Astrocyte (in vitro differentiated cells and primary cell): ENCODE measurements around the gene MXD3. TPM values are rescaled to one million over a fixed set of nuclear protein-coding genes. Genes with fewer than 3 reads are reported as not detected.
"Not testable (repeated sequence)": the region's sequence is repeated elsewhere in the genome, so short reads cannot be mapped to it uniquely, and the experiment has no call there.

Experiments
- DNase-seq: peaks from one replicate; pipeline ENCODE4 v3.0.0-alpha.2; 2010; ENCODE audit warnings: low read depth
- FAIRE-seq: peaks from 2 replicates; lab custom pipeline; 2011; peaks lifted over from hg19 to GRCh38; lab: Jason Lieb, UNC
- H2AFZ ChIP-seq: 2 replicates; pipeline ENCODE4 v1.6.0; 2012; ENCODE audit warnings: low read depth, low read length, inconsistent platforms
- H3K27ac ChIP-seq: 2 replicates; pipeline ENCODE4 v1.5.1; 2011; ENCODE audit warnings: low read depth, low read length, inconsistent platforms
- H3K27me3 ChIP-seq: 2 replicates; pipeline ENCODE4 v1.6.0; 2011; ENCODE audit warnings: low read length, inconsistent platforms; ENCODE audit not compliant: insufficient read depth
- H3K36me3 ChIP-seq: 2 replicates; pipeline ENCODE4 v1.5.1; 2011; ENCODE audit warnings: low read length, inconsistent platforms; ENCODE audit not compliant: insufficient read depth
- H3K4me1 ChIP-seq: 2 replicates; pipeline ENCODE4 v1.5.1; 2011; ENCODE audit warnings: low read length, inconsistent platforms; ENCODE audit not compliant: insufficient read depth
- H3K4me2 ChIP-seq: 2 replicates; pipeline ENCODE4 v1.6.0; 2012; ENCODE audit warnings: low read length, inconsistent platforms
- H3K4me3 ChIP-seq: 2 replicates; pipeline ENCODE4 v1.5.1; 2011; ENCODE audit warnings: low read depth, mild to moderate bottlenecking, low read length, inconsistent platforms; ENCODE audit not compliant: insufficient read depth
- H3K79me2 ChIP-seq: 2 replicates; pipeline ENCODE4 v1.6.0; 2012; ENCODE audit warnings: mild to moderate bottlenecking, low read length, inconsistent platforms; ENCODE audit not compliant: insufficient read depth
- H3K9ac ChIP-seq: 2 replicates; pipeline ENCODE4 v1.6.0; 2012; ENCODE audit warnings: mild to moderate bottlenecking, low read length, inconsistent platforms
- H3K9me3 ChIP-seq: 2 replicates; pipeline ENCODE4 v1.5.1; 2012; ENCODE audit warnings: low read depth, mild to moderate bottlenecking, low read length, inconsistent platforms; ENCODE audit not compliant: insufficient read depth
- H4K20me1 ChIP-seq: 2 replicates; pipeline ENCODE4 v1.6.0; 2012; ENCODE audit warnings: low read length, inconsistent platforms; ENCODE audit not compliant: insufficient read depth
- H3K27ac Mint-ChIP-seq: one replicate; pipeline ENCODE4 v1.8.0; 2021; ENCODE audit warnings: mild to moderate bottlenecking, mixed read lengths; ENCODE audit not compliant: unreplicated experiment
- H3K27me3 Mint-ChIP-seq: one replicate; pipeline ENCODE4 v1.8.0; 2021; ENCODE audit warnings: low read depth, mixed read lengths; ENCODE audit not compliant: unreplicated experiment
- H3K36me3 Mint-ChIP-seq: one replicate; pipeline ENCODE4 v1.8.0; 2021; ENCODE audit warnings: low read depth, mixed read lengths; ENCODE audit not compliant: unreplicated experiment
- H3K4me1 Mint-ChIP-seq: one replicate; pipeline ENCODE4 v1.8.0; 2021; ENCODE audit warnings: low read depth, mixed read lengths; ENCODE audit not compliant: unreplicated experiment
- H3K4me3 Mint-ChIP-seq: one replicate; pipeline ENCODE4 v1.8.0; 2021; ENCODE audit warnings: mild to moderate bottlenecking, moderate library complexity, mixed read lengths; ENCODE audit not compliant: unreplicated experiment
- H3K9me3 Mint-ChIP-seq: one replicate; pipeline ENCODE4 v1.8.0; 2021; ENCODE audit warnings: mild to moderate bottlenecking, mixed read lengths; ENCODE audit not compliant: unreplicated experiment
- CTCF ChIP-seq: IDR thresholded peaks from 2 replicates; pipeline ENCODE4 v1.5.1; 2011; ENCODE audit warnings: low read depth, mild to moderate bottlenecking, inconsistent platforms, low read length, moderate library complexity; ENCODE audit not compliant: insufficient read depth
- EZH2 ChIP-seq: IDR thresholded peaks from 2 replicates; pipeline ENCODE4 v1.6.1; 2012; ENCODE audit warnings: mild to moderate bottlenecking, low read length, inconsistent platforms; ENCODE audit not compliant: insufficient read depth
- total RNA-seq: library from RNA; stranded (reverse); gene quantifications from 2 replicates; pipeline ENCODE4 v1.2.1, GENCODE V29; 2021

Gene MXD3
- total RNA-seq, 1 donor from 2014 or later: 2.8 TPM

- Histone ChIP-seq H2AFZ (no peak overlapping the region), H3K27me3 (no peaks in the 10 kb centered on the region), H3K27ac (no peak overlapping the region), H3K9me3 (no peaks in the 10 kb centered on the region), H3K4me2 (no peak overlapping the region), H4K20me1 (peaks cover 59% of the 10 kb centered on the region), H3K36me3 (peaks cover 20% of the 10 kb centered on the region), H3K4me1 (no peaks in the 10 kb centered on the region), H3K4me3 (no peak overlapping the region), H3K9ac (no peak overlapping the region), H3K79me2 (peaks cover 85% of the 10 kb centered on the region)
- FAIRE-seq: no peak
- no peaks in the 10 kb centered on the region for H3K9me3 Mint-ChIP-seq
- DNase-seq: no peak
- H3K27ac Mint-ChIP-seq: no peak overlapping the region
- TF ChIP-seq CTCF: no peak
- no peak for TF ChIP-seq EZH2
- no peak overlapping the region for H3K4me3 Mint-ChIP-seq
- peaks cover 6% of the 10 kb centered on the region for H3K36me3 Mint-ChIP-seq
- H3K4me1 Mint-ChIP-seq: no peaks in the 10 kb centered on the region
- no peaks in the 10 kb centered on the region for H3K27me3 Mint-ChIP-seq
Measured at GRCh38 chr5:177343777-177344176, 32.1 kb upstream of the MXD3 start.

- H3K4me1 ChIP-seq, H3K4me2 ChIP-seq, H3K9ac ChIP-seq, FAIRE-seq, H3K4me1 Mint-ChIP-seq, H3K9me3 ChIP-seq, H3K4me3 ChIP-seq, DNase-seq, H3K27me3 Mint-ChIP-seq, H3K9me3 Mint-ChIP-seq, H3K4me3 Mint-ChIP-seq, H2AFZ ChIP-seq, H3K27me3 ChIP-seq, H3K36me3 Mint-ChIP-seq, H3K27ac ChIP-seq, H3K27ac Mint-ChIP-seq: not testable (repeated sequence)
- Histone ChIP-seq H4K20me1 (peaks cover 65% of the 10 kb centered on the region), H3K36me3 (peaks cover 21% of the 10 kb centered on the region), H3K79me2 (peaks cover 84% of the 10 kb centered on the region)
Measured at GRCh38 chr5:177343000-177343399, 31.3 kb upstream of the MXD3 start.

- H3K4me3 Mint-ChIP-seq: no peak overlapping the region
- Histone ChIP-seq H3K27ac (no peak overlapping the region), H3K36me3 (peaks cover 12% of the 10 kb centered on the region), H3K9me3 (no peaks in the 10 kb centered on the region), H3K27me3 (no peaks in the 10 kb centered on the region), H3K9ac (no peak overlapping the region), H3K79me2 (peaks cover 49% of the 10 kb centered on the region), H3K4me1 (no peaks in the 10 kb centered on the region), H3K4me2 (no peak overlapping the region), H4K20me1 (peaks cover 55% of the 10 kb centered on the region), H2AFZ (no peak overlapping the region), H3K4me3 (no peak overlapping the region)
- DNase-seq (no peak), FAIRE-seq (no peak)
- peaks cover 14% of the 10 kb centered on the region for H3K36me3 Mint-ChIP-seq
- H3K4me1 Mint-ChIP-seq: no peaks in the 10 kb centered on the region
- H3K27me3 Mint-ChIP-seq: no peaks in the 10 kb centered on the region
- no peaks in the 10 kb centered on the region for H3K9me3 Mint-ChIP-seq
- H3K27ac Mint-ChIP-seq: no peak overlapping the region
- TF ChIP-seq EZH2 (no peak), CTCF (no peak)
Measured at GRCh38 chr5:177339107-177339638, 27.5 kb upstream of the MXD3 start.
